Mammary epithelial cell (primary cell): Measurements from ENCODE around the gene ECE2.

Experiments
- CTCF ChIP-seq, 2 donors: IDR thresholded peaks in 1 of 2; conservative IDR thresholded peaks in 1 of 2; 2 replicates each; pipeline ENCODE4 v1.5.1; 2011 to 2012; ENCODE audit warnings: inconsistent platforms in 2 of 2, low read length in 2 of 2, mild to moderate bottlenecking in 2 of 2, control low read depth in 1 of 2, low read depth in 1 of 2; ENCODE audit not compliant: insufficient read depth in 1 of 2; ENCODE audit errors: extremely low read depth in 1 of 2
- EZH2 ChIP-seq: IDR thresholded peaks from 2 replicates; pipeline ENCODE4 v1.6.1; 2012; ENCODE audit warnings: low read length, inconsistent platforms, borderline replicate concordance

DNA sequence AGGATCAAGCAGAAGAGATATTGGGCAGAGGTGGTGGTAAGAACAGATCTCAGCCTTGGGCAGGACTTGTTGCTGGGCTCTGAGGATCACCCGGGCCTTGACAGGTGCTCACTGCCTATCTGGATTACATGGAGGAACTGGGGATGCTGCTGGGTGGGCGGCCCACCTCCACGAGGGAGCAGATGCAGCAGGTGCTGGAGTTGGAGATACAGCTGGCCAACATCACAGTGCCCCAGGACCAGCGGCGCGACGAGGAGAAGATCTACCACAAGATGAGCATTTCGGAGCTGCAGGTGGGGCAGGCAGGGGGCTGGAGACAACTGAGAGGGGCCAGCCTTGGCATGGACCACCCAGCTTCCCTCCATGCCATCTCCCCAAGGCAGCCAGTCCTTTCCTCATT lies 7.9 kb downstream of the ECE2 start:
- TF ChIP-seq CTCF (conservative IDR thresholded peaks at IDR 0.05 in 1 of 2, IDR thresholded peaks at IDR 0.05 in 1 of 2; ENCODE audit: extremely low read depth in 1 of 2, insufficient read depth in 1 of 2, low read depth in 1 of 2, low read length in 2 of 2) (no peak), EZH2 (no peak)
